ENCODE measurements around the gene POLR3B. TPM values are rescaled to one million over a fixed set of nuclear protein-coding genes. Genes with fewer than 3 reads are reported as not detected.

POLR3B gene
- total RNA-seq, 1 experiment from 2014 or later = 10.7 TPM

Other genes with a start within 250 kb of the POLR3B start
- gene NUAK1, start 218.8 kb upstream of the POLR3B start, total RNA-seq (2021; ENCODE audit: unreplicated experiment) = 7.4 TPM
- 45.9 TPM for gene CKAP4, start 109.7 kb upstream of the POLR3B start, total RNA-seq (2021; ENCODE audit: unreplicated experiment)
- gene TCP11L2, start 55.0 kb upstream of the POLR3B start, total RNA-seq (2021; ENCODE audit: unreplicated experiment) = 14.4 TPM
- not detected for gene RFX4, start 225.3 kb downstream of the POLR3B start, total RNA-seq (2021; ENCODE audit: unreplicated experiment)

Measured in HCT116 (cell line).